ENCODE measurements around the gene TMEM214.

The TMEM214 gene

DNA sequence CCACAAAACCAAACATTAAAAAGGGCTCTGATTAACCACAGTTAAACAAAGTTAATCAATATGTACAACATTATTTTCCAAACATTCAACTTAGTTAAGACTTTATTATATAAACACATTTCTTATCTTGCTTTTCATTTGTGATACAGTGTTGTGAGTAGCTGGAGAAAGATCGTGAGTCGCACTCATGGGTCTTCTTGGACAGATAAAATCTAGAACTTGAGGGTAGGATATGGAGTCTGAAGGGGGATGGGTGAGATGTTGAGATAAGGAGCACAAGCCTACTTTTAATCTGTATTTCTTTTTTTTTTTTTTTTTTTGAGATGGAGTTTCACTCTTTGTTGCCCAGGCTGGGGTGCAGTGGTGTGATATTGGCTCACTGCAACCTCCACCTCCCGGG lies 22.6 kb upstream of the TMEM214 start:
- DNase-seq = no peak

DNA sequence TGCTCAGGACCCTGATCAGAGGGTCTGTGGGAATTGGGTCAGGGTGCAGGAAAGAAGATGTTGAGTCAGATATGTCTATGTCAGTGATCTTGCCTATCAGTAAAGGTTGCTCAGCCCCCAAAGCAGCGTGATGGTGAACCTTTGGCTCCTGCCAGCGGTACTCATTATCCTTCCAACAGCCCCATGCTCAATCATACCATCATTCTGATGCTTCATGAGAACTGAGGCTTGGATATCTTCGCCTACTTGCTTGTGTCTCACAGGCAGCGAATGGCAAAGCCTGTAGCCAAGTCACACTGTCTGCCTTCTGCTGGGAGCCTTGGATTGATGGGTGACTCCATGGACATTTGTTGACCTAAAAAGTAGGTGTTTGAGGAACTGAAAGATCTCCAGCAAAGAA lies 19.0 kb upstream of the TMEM214 start:
- no peak for DNase-seq

DNA sequence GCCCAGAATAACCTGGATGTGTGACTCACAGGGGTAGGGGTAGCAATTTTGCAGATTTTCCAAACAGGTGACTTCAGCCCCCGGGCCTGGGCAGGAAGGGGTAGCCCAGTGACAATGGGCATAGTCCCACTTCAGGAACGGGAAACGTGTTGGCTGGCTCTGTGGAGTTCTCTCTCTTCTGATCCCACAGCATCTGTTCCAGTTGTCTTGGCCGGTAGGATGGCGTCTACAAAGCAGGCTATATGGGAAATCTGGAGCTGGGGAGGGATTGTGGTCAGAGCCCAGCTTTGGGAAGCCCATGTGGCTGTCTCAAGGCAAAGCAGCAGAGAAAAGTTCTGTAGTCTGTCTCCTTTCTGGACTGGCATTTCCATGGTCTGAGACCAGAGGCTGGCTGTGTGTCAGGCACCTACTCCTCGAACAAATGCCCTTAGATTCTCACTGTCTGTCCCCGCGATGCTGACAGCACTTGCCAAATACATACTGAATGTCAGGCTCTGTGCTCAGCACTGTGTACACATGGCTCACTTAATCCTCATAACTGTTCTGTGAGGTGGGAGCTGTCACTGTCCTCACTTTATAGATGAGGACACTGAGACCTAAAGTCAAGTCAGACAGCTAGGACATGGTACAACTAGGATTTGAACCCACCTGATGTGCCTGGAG lies 17.9 kb upstream of the TMEM214 start:
- no peak for DNase-seq

DNA sequence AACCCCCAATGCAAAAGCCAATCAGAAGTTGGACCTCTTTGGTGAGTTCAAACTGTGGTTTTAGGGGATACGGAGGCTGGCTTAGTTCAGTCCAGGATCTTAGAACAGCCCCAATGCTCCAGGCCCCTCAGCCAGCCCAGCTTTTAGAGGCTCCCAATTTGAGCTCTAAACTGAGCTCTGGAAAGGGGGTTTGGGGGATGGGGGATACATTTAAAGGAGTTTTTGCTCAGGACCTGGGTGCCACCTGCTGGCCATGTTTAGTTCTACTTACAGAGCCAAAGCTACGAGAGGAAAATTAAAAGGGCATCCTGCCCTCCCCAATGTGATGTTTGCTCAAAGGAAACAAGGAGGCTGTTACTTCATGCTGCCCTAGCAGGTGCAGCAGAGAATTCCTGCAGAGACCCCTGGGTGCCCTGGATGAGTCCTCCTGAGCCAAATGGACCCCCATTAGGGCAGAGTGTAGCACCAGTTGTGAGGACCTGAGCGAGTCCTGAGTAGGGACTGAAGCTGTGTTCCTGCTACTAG lies 15.9 kb upstream of the TMEM214 start:
- DNase-seq = peak; percentile 19

DNA sequence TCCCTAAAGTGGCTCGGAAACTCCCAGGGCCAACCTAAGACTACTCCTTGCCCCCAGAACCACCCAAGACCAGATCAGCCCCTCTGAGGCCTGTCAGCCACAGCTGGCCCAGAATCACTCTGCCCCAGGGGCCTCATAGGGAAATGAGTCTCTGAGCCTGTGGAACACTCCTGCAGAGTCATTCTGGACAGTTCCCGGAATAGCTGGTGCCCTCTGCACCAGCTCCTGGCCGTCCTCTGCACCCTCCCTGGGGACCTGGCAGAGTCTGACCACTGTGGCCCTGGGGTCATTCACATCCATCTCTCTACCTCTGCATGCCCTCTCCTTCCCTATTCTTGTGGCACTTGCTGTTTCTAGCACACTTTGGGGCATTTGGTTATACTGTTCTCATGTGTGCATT lies 14.6 kb upstream of the TMEM214 start:
- DNase-seq = no peak

DNA sequence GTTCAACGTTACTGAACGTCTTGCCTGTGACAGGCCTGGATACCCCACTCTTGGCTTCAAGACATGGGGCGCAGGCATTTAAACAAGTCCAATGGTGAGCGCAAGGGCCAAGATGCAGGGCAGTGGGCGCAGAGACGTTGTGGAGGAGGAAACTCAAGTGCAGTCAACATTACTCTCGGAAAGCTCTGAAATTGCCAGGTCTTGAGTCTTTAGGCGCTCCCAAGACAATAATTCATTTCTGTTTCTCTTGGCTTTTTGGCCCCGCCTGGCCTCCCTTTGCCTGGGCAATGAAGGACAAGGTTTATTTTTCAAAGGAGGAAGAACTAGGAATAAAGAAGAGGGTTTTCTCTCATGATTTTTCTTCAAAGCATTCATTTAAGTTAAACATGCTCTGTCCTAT lies 13.3 kb upstream of the TMEM214 start:
- no peak for DNase-seq

DNA sequence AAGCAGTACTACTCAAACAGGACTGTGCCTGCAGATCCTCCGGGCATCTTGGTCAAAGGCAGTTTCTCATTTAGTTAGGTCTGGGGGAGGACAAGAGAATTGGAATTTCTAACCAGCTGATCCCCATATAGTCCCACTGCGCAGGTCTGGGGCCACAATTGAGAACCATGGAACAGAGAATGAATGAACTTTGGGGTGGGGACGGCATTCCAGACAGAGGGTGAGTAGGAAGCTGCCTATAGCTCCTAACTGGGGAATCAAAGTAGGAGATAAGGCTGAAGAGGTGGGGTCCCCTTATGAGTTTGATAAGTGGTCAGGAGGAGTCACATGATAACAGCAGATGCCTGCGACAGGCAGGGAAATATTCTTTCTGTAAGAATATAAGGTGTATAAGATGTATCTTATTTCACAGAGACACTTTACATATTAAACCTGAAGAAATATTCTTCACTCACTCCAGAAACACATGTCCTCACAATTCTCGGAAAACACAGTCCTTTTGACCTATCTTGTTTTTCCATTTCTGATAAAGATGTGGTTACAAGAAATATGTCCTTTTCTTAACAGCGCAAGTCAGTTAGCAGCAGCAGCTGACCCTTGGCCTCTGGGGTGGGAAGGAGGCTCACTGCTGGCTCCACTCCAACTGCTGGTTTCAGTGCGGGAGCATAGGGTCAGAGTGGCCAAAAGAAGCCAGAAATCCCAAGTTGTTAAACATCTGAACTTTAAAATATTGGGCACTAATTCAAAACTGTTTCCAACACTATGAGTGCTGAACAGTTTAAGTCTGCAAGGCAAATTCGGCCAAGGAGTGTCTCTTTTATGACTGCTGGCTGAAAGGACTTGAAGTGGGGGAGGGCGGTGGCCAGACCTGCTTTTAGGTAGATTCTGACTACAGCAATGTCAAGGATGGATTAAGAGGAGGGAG lies 12.6 kb upstream of the TMEM214 start:
- DNase-seq = no peak

DNA sequence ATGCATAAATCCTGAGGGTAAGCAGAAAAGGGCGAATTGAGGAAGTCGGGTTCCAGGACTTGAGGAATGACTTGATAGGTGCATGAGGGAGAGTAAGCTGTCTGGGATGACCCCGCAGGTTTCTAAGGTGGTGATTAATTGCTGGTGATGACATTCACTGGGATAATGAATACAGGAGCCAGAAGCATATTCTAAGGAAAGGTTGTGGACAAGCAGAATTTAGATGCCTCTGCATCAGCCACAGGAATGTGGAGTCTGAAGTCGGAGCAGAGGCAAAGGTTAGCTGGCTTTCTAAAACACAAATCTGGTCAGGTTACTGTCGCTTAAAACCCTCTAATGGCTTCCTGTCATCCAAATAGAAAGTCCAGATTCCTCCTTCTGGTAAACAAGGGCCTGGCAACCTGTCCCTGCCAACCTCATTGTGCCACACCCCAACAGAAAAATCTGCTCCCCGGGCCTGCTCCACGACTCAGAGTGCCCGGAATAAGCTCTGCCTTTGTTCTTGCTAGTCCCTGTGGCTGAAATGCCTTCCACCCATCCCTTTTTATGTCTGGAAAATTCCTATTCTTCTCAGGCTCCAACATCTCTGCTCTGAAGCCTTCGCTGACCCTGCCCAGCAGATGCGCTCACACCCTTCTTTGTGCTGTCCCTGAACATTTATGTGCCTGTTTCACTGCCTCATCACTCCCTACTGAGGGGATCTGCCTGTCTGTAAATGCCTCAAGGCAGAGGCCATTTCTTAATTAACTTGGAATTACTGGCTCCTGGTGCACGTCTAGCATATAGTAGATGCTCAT lies 11.3 kb upstream of the TMEM214 start:
- no peak for DNase-seq

DNA sequence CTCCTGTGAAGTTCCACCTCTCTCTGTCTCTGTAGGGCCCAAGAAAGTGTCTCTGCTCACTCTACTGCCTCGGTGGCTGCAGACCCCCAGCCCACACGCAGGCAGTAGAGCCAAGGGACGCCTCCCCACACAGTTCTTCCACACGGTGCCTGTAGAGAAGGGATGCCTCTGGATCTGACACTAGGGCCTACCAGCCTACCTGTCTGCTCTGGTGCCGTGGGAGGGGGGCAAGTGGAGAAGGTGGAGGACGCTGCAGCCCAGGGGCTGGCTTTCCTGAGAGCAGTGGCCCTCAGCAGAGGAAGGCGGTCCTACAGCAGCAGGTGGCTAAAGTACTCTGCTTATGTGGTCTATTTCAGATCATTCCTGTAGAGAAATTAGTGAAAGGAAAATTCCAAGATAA lies 9.0 kb upstream of the TMEM214 start:
- DNase-seq = no peak

DNA sequence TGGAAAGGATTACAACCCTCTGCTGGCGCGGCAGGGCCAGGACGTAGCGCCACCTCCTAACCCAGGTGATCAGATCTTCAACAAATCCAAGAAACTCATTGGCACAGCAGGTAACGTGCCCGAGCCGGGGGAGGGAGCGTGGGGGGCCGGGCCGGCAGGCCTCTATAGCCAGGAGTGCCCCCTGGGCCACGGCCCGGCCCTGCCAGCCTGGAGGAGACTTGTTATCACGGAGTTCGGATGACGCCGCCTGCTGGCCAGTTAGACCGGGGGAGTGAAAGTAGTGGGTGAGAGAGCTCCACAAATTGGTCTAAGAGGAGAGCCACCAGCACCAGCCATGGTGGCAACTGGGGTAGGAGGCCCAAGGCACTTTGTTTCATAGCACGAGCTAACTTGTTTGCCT lies 8.6 kb upstream of the TMEM214 start:
- no peak for DNase-seq

DNA sequence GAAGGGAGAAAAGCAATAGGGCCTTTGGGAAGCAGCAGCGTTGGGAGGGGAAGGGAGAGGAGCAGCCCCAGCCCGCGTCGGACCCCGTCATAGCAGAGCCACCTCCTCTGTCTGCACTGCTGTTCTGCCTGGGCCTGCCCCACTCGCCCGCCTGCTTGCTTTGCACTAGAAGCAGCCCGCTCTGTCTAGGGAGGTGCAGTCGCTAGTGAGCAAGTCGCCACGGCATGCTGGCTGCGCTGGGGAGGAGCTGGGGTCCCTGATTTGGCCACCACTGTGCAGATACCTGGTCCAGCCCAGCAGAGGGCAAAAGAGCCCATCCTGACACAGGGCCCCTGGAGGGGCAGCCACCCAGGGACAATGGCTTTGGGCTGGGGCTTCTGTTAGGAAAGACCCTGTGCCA lies 8.0 kb upstream of the TMEM214 start:
- no peak for DNase-seq

DNA sequence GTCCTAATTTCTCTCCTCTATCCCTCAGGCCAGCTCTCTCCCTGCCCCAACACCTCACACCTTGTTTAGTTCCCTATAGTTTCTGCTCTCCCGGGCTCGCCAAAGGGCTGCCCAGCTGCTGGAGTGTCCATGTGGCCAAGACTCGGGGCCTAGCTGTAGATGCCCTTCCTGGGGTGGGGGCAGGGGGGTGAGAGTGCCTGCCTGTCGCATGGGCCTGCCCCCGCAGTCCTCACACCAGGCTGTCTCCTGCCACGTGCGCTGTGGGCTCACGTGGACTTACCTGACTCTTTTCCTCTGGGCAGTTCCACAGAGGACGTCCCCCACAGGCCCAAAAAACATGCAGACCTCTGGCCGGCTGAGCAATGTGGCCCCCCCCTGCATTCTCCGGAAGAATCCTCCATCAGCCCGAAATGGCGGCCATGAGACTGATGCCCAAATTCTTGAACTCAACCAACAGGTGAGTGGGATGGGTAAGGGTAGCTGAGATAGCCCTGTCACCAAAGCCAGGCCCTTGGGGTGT lies 7.4 kb upstream of the TMEM214 start:
- no peak for DNase-seq

DNA sequence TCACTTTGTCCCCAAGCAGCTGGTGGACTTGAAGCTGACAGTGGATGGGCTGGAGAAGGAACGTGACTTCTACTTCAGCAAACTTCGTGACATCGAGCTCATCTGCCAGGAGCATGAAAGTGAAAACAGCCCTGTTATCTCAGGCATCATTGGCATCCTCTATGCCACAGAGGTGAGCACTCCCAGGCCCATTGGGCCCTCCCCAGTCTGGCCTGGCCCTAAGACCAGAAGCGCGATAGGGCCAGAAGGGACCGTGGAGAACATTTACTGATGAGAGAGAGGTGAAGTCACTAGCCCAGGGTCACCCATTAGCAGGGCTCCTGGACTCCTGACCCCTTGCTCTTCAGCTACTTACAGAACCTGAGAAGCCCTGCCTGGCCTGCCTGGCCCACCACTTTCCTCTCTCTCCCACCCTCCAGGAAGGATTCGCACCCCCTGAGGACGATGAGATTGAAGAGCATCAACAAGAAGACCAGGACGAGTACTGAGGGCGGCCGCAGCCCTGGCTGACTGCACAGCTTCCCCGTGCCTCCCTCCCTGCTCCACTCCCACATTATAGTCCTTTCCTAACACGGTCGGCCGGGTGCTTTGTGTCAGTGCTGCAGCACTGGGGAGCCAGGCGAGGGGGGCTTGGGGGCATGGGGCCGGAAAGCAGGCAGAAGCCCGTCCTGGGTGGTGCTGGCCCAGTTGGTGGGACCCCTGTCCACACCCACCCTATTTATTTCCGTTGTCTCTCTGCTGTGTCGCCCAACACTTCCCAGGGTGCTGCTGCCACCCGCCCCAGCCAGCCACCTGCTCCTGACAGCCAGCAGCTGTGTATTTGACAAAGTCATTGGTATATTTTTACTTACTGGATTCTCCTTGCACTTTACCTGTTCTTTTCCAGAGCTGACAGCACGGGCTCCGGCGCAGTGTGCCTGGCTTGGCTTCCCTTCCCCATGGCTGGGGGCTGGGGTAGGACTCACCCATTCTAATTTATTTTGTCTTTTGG lies 6.6 kb upstream of the TMEM214 start:
- no peak for DNase-seq

DNA sequence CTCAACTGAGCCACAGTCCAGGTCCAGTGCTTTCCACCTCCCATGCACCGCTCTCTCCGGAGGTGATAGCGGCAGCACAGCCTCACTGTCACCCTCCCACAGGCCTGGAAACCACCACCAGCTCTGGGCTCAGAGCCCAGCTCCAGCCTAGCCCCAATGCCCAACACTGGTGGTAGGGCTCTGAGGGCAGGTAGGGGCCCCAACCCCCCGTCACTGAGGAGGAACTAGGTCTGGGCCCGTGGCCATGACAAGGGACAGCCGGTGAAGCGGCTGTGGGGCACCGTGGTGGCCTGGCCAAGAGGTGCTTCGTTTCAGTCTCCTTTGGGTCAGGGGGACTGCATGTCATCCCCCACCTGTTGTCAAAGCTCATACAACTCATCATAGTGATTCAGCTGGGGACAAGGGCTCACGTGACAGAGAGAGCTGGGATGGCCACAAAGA lies 5.5 kb upstream of the TMEM214 start:
- no peak for DNase-seq

DNA sequence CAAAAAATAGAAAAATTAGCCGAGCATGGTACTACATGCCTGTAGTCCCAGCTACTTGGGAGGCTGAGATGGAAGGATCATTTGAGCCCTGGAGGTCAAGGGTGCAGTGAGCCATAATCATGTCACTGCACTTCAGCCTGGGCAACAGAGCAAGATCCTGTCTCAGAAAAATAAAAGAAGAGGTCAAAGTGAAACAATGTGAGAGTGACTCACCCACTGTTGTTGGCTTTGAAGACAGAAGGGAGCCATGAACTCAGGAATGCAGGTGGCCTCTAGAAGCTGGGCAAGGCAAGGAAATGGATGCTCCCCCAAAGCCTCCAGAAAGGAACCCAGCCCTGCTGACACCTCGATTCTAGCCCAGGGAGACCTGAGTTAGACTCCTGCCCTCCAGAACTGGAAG lies 3.7 kb upstream of the TMEM214 start:
- no peak for DNase-seq

DNA sequence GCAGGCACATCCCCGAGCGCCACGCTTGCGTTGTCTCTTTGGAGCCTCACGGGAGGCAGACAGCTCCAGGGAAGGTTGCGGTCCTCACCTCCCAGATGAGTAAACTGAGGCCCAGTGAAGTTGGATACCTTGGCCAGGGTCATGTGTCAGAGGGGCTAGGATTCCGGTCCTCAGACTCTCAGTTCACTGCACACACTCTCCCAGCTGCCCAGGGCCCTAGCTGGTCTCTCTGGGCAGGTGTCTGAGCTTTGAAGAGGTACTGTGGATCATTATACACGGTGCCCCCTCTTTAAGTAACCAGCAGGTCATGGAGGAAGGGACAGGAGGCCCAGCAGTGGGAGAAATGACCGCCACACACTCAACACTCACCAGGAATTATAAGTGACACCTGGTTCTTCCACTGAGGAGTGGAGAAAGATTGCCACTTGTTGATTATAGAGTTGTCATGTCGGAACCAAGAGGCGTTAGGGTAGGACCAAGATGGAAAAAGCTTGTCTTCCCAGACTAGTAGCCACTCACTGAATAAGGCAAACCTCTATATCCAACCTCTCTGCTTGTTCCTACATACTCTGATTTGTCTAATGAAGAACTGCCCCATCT lies 588 bp downstream of the TMEM214 start:
- DNase-seq = no peak

DNA sequence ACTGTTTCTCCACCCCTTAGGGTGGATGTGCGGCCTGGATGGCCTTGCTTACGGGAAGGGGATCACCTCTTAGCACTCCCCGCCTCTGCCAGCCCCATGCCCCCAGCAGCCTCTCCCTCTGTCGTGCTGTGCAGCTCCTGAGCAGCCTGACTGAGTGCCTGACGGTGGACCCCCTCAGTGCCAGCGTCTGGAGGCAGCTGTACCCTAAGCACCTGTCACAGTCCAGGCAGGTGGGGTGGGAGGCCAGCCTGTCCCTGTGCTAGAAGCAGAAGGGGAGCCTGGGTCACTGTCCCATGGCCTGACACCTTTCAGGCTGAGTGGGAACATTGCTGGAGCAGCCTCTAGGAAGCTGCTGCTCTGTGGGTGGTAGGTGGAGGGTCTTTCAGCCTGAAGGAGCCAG lies 5.2 kb downstream of the TMEM214 start:
- no peak for DNase-seq

DNA sequence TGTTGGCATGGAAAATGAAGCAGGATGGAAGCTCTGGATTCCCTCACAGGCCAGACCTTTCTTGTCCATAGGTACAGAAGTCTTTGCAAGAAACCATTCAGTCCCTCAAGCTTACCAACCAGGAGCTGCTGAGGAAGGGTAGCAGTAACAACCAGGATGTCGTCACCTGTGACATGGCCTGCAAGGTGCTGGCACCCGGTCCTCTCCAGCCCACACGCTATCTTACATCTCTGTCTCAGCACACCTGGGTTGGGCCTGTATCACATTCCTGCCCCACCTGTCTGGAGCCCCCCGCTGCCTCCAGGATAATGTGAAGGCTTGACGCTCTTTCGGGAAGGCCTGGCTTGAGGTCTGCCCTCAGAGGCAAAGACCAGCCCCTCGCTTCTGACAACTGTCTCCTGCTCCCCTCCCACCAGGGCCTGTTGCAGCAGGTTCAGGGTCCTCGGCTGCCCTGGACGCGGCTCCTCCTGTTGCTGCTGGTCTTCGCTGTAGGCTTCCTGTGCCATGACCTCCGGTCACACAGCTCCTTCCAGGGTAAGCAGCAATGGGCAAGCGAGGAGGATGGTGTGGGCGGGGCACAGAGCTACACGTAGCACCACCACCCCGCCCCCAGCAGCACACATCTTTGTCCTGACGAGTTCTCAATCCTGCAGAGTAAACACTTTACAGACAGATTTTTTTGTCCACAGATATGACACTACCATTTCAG lies 6.0 kb downstream of the TMEM214 start:
- DNase-seq = no peak

DNA sequence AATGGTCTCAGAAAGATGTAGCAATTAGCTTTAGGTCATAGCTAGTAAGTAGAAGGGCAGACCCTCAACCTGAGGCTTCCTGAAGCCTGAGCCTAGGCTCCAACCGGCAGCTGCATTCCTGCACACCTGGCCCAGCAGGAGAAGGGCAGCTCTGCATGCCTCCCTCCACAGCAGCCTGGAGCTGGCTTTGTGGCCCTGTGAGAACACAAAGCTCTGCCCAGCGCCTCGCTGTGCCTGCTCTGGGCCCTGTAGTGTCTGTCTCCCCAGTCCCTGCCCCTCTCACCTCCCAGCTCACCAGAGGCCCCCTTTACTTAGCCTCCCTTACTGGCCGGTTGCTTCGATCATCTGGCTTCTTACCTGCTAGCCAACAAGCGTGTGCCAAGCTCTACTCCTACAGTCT lies 6.7 kb downstream of the TMEM214 start:
- no peak for DNase-seq

DNA sequence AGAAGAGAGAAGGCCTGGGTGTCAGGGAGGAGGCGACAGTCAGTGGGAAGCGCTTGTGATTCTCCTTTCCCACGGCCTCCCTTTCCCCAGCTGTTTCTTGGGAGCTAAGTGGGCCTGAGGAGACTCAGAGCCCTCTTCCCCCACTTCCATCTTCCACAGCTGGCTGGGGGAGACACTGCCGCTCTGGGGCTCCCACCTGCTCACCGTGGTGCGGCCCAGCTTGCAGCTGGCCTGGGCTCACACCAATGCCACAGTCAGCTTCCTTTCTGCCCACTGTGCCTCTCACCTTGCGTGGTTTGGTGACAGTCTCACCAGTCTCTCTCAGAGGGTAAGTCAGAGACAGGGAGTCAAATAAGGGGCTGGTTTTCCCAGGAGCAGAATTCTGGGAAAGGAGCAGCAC lies 7.1 kb downstream of the TMEM214 start:
- no peak for DNase-seq

DNA sequence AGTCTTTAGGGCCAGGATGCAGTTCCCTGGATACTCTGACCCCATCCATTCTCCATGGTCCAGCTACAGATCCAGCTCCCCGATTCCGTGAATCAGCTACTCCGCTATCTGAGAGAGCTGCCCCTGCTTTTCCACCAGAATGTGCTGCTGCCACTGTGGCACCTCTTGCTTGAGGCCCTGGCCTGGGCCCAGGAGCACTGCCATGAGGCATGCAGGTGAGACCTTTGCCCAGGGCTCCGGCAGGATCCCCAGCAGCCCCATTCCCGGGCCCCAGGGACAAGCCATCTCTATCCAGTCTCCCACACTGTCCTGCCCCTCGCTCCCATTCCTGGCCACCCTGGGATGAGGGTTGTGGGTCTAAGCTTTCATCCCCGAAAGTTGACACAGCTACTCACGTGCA lies 7.5 kb downstream of the TMEM214 start:
- DNase-seq = no peak

All from NCI-H526 treated with DMSO at 0.1 percent for 48 hours (cell line).